ENCODE data around the gene TMTC3. TPM values are rescaled to one million over a fixed set of nuclear protein-coding genes. Genes with fewer than 3 reads are reported as not detected.

TMTC3 gene
- total and polyA plus RNA-seq, 2 experiments from 2014 or later = 17.7 to 53.8 TPM

DNA sequence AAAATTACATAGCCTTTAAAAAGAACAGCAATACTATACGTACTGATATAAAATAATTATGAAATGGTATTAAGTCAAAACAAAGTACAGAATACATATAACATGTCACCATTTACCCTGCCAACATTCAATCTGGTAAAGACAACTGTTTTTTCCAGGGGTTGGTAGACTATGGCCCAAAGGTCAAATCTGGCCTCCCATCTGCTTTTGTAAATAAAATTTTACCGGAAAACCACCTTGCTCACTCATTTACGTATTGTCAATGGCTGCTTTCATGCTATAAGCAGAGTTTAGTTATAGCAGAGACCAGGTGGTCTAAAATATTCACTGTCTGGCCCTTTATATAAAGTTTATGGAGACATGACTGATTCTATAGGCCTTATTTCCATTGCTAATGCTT is 14.3 kb upstream of the TMTC3 start:
- Histone ChIP-seq H3K9me2 (ENCODE audit: insufficient read depth) (no peaks in the 10 kb centered on the region), H3K36me3 (ENCODE audit: insufficient read depth) (no peaks in the 10 kb centered on the region), H2AFZ (no peak overlapping the region), H3K27me3 (ENCODE audit: insufficient read depth) (no peaks in the 10 kb centered on the region), H3K27ac (ENCODE audit: low read depth) (no peak overlapping the region), H3K79me2 (replicated peaks; ENCODE audit: insufficient read depth) (no peaks in the 10 kb centered on the region), H3K4me3 (no peak overlapping the region), H3K4me2 (no peak overlapping the region), H4K20me1 (replicated peaks; ENCODE audit: insufficient read depth) (no peaks in the 10 kb centered on the region), H3K4me1 (ENCODE audit: insufficient read depth) (no peaks in the 10 kb centered on the region), H3F3A (replicated peaks; ENCODE audit: low read depth) (no peaks in the 10 kb centered on the region)
- Mint-ChIP-seq H3K9me3 (no peaks in the 10 kb centered on the region), H3K27ac (no peak overlapping the region), H3K4me3 (no peak overlapping the region), H3K27me3 (ENCODE audit: insufficient read depth, low read depth, poor library complexity) (no peaks in the 10 kb centered on the region), H3K4me1 (no peaks in the 10 kb centered on the region), H3K36me3 (ENCODE audit: low read depth) (no peaks in the 10 kb centered on the region)
- TF ChIP-seq EZH2 (IDR thresholded peaks at IDR 0.05; ENCODE audit: low read depth, unreplicated experiment) (no peak), CREB1 (CRISPR knock-in tag; IDR thresholded peaks at IDR 0.05; ENCODE audit: low read depth) (no peak), POLR2AphosphoS5 (IDR thresholded peaks at IDR 0.05; ENCODE audit: low read depth) (no peak), REST (IDR thresholded peaks at IDR 0.05; ENCODE audit: unreplicated experiment) (no peak), NANOG (IDR thresholded peaks at IDR 0.05; ENCODE audit: borderline replicate concordance) (no peak), STAT1 (IDR thresholded peaks at IDR 0.05; ENCODE audit: unreplicated experiment) (no peak), ZNF331 (CRISPR knock-in tag; IDR thresholded peaks at IDR 0.05; ENCODE audit: low read depth) (no peak), EZH2phosphoT487 (IDR thresholded peaks at IDR 0.05; ENCODE audit: unreplicated experiment) (no peak)
- TF ChIP-seq, protein P1, sequence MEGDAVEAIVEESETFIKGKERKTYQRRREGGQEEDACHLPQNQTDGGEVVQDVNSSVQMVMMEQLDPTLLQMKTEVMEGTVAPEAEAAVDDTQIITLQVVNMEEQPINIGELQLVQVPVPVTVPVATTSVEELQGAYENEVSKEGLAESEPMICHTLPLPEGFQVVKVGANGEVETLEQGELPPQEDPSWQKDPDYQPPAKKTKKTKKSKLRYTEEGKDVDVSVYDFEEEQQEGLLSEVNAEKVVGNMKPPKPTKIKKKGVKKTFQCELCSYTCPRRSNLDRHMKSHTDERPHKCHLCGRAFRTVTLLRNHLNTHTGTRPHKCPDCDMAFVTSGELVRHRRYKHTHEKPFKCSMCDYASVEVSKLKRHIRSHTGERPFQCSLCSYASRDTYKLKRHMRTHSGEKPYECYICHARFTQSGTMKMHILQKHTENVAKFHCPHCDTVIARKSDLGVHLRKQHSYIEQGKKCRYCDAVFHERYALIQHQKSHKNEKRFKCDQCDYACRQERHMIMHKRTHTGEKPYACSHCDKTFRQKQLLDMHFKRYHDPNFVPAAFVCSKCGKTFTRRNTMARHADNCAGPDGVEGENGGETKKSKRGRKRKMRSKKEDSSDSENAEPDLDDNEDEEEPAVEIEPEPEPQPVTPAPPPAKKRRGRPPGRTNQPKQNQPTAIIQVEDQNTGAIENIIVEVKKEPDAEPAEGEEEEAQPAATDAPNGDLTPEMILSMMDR (conservative IDR thresholded peaks at IDR 0.05; ENCODE audit: low read depth in 2 of 2) = no peak
- ATAC-seq (no peak), DNase-seq (ENCODE audit: low spot score) (no peak)

DNA sequence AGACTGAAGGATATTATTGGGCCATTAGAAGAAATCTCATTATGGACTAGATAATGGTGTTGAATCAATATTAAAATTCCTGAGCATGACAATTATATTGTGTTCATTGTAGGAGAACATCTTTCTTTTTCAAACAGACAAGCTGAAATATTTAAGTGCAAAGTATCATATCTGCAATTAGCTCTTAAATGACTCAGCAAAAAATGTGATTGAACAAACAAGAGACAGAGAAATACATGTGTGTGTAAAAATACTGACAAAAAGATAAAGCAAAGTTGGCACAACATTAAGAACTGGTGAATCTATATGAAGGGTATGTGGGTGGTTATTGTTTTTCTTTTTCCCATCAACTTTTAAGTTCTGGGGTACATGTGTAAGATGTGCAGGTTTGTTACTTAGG is 9.7 kb upstream of the TMTC3 start:
- Mint-ChIP-seq H3K4me1 (no peaks in the 10 kb centered on the region), H3K9me3 (no peaks in the 10 kb centered on the region), H3K36me3 (ENCODE audit: low read depth) (peaks cover 5% of the 10 kb centered on the region), H3K27ac (peak overlapping the region; percentile 81), H3K27me3 (ENCODE audit: insufficient read depth, low read depth, poor library complexity) (no peaks in the 10 kb centered on the region), H3K4me3 (no peak overlapping the region)
- Histone ChIP-seq H3K27me3 (ENCODE audit: insufficient read depth) (no peaks in the 10 kb centered on the region), H3K9me2 (ENCODE audit: insufficient read depth) (no peaks in the 10 kb centered on the region), H3F3A (replicated peaks; ENCODE audit: low read depth) (no peaks in the 10 kb centered on the region), H4K20me1 (replicated peaks; ENCODE audit: insufficient read depth) (no peaks in the 10 kb centered on the region), H3K4me1 (ENCODE audit: insufficient read depth) (no peaks in the 10 kb centered on the region), H3K27ac (ENCODE audit: low read depth) (no peak overlapping the region), H3K79me2 (replicated peaks; ENCODE audit: insufficient read depth) (no peaks in the 10 kb centered on the region), H3K4me2 (no peak overlapping the region), H3K4me3 (no peak overlapping the region), H2AFZ (no peak overlapping the region), H3K36me3 (ENCODE audit: insufficient read depth) (no peaks in the 10 kb centered on the region)
- TF ChIP-seq POLR2AphosphoS5 (IDR thresholded peaks at IDR 0.05; ENCODE audit: low read depth) (no peak), ZNF114 (CRISPR knock-in tag; IDR thresholded peaks at IDR 0.05) (no peak), REST (IDR thresholded peaks at IDR 0.05; ENCODE audit: unreplicated experiment) (no peak), NANOG (IDR thresholded peaks at IDR 0.05; ENCODE audit: borderline replicate concordance) (no peak)
- TF ChIP-seq, protein P1 (conservative IDR thresholded peaks at IDR 0.05; ENCODE audit: low read depth in 2 of 2) = no peak
- TF ChIP-seq, protein P2, sequence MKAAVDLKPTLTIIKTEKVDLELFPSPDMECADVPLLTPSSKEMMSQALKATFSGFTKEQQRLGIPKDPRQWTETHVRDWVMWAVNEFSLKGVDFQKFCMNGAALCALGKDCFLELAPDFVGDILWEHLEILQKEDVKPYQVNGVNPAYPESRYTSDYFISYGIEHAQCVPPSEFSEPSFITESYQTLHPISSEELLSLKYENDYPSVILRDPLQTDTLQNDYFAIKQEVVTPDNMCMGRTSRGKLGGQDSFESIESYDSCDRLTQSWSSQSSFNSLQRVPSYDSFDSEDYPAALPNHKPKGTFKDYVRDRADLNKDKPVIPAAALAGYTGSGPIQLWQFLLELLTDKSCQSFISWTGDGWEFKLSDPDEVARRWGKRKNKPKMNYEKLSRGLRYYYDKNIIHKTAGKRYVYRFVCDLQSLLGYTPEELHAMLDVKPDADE (IDR thresholded peaks at IDR 0.05) = no peak
- no peak for DNase-seq (ENCODE audit: low spot score)
- ATAC-seq = no peak
